CD14-positive monocyte (primary cell): ENCODE data around the gene ZNF831. TPM values are rescaled to one million over a fixed set of nuclear protein-coding genes. Genes with fewer than 3 reads are reported as not detected.

Experiments
- DNase-seq, 3 donors: peaks; one replicate each; pipeline ENCODE4 v3.0.0-alpha.2; 2011 to 2022
- H2AFZ ChIP-seq: 2 replicates; pipeline ENCODE4 v1.6.0; 2012; ENCODE audit warnings: mild to moderate bottlenecking, low read depth, low read length, inconsistent platforms; ENCODE audit not compliant: insufficient read depth, poor library complexity, severe bottlenecking
- H3K27ac ChIP-seq, 2 donors: 1 replicate in 1 of 2; 2 replicates in 1 of 2; pipeline ENCODE4 v1.5.1; 2012 to 2013; ENCODE audit warnings: low read length in 2 of 2, control low read depth in 1 of 2, inconsistent platforms in 1 of 2, low read depth in 1 of 2, mild to moderate bottlenecking in 1 of 2
- H3K27me3 ChIP-seq, 2 donors: one replicate each; pipeline versions ENCODE4 v1.6.0 to v1.6.1; 2011 to 2013; ENCODE audit warnings: low read length in 2 of 2; ENCODE audit not compliant: control insufficient read depth in 2 of 2, insufficient read depth in 2 of 2
- H3K36me3 ChIP-seq, 2 donors: replicated peaks in 1 of 2; 1 replicate in 1 of 2; 2 replicates in 1 of 2; pipeline versions ENCODE4 v1.5.1 to v1.6.1; 2012 to 2013; ENCODE audit warnings: low read length in 2 of 2, control low read depth in 1 of 2, inconsistent platforms in 1 of 2, mild to moderate bottlenecking in 1 of 2; ENCODE audit not compliant: insufficient read depth in 2 of 2, control insufficient read depth in 1 of 2
- H3K4me1 ChIP-seq, 2 donors: 1 replicate in 1 of 2; 2 replicates in 1 of 2; pipeline versions ENCODE4 v1.5.1 to v1.6.1; 2012 to 2013; ENCODE audit warnings: low read length in 2 of 2, control low read depth in 1 of 2, inconsistent platforms in 1 of 2, mild to moderate bottlenecking in 1 of 2, moderate library complexity in 1 of 2; ENCODE audit not compliant: insufficient read depth in 2 of 2, control insufficient read depth in 1 of 2
- H3K4me2 ChIP-seq: replicated peaks from 2 replicates; pipeline ENCODE3; 2012; ENCODE audit warnings: low read length, moderate library complexity, mild to moderate bottlenecking; ENCODE audit not compliant: poor library complexity, severe bottlenecking; ENCODE audit errors: extremely low read depth
- H3K4me3 ChIP-seq, 3 experiments: fragments of 200-600 bp in 1 of 3; sonication (generic) in 1 of 3; replicated peaks in 1 of 3; 1 replicate in 2 of 3; 2 replicates in 1 of 3; pipeline ENCODE4 v1.5.1; 2011 to 2013; ENCODE audit warnings: low read length in 3 of 3, mild to moderate bottlenecking in 3 of 3, control low read depth in 2 of 3, low read depth in 2 of 3, inconsistent platforms in 1 of 3, moderate library complexity in 1 of 3
- H3K79me2 ChIP-seq: 2 replicates; pipeline ENCODE4 v1.6.0; 2012; ENCODE audit warnings: mild to moderate bottlenecking, control low read depth, inconsistent platforms, low read length, moderate library complexity; ENCODE audit not compliant: insufficient read depth
- H3K9ac ChIP-seq: 2 replicates; pipeline ENCODE4 v1.6.0; 2017; ENCODE audit warnings: low read length, mild to moderate bottlenecking; ENCODE audit not compliant: insufficient read depth, poor library complexity, severe bottlenecking
- H3K9me3 ChIP-seq, 2 donors: replicated peaks in 1 of 2; 1 replicate in 1 of 2; 2 replicates in 1 of 2; pipeline versions ENCODE4 v1.5.1 to v1.6.1; 2012 to 2013; ENCODE audit warnings: low read length in 2 of 2, control low read depth in 1 of 2; ENCODE audit not compliant: control insufficient read depth in 1 of 2, insufficient read depth in 1 of 2
- H4K20me1 ChIP-seq: 2 replicates; pipeline ENCODE4 v1.6.0; 2012; ENCODE audit warnings: mild to moderate bottlenecking, low read length, control low read depth, moderate library complexity; ENCODE audit not compliant: insufficient read depth
- H3K27ac Mint-ChIP-seq, 7 donors: one replicate each; pipeline ENCODE4 v1.8.0; 2020; ENCODE audit warnings: mild to moderate bottlenecking in 7 of 7, mixed read lengths in 7 of 7, moderate library complexity in 6 of 7, inconsistent platforms in 2 of 7
- H3K27me3 Mint-ChIP-seq, 3 donors: one replicate each; pipeline ENCODE4 v1.8.0; 2021 to 2022; ENCODE audit warnings: low read depth in 3 of 3, mild to moderate bottlenecking in 3 of 3, mixed read lengths in 3 of 3, moderate library complexity in 3 of 3, inconsistent platforms in 1 of 3
- H3K36me3 Mint-ChIP-seq, 2 donors: one replicate each; pipeline ENCODE4 v1.8.0; 2020; ENCODE audit warnings: mixed read lengths in 2 of 2, inconsistent platforms in 1 of 2, mild to moderate bottlenecking in 1 of 2
- H3K4me1 Mint-ChIP-seq: one replicate; pipeline ENCODE4 v1.8.0; 2020; ENCODE audit warnings: mild to moderate bottlenecking, mixed read lengths
- H3K4me3 Mint-ChIP-seq, 2 donors: one replicate each; pipeline ENCODE4 v1.8.0; 2020; ENCODE audit warnings: mild to moderate bottlenecking in 2 of 2, mixed read lengths in 2 of 2, moderate library complexity in 1 of 2
- H3K9me3 Mint-ChIP-seq, 7 donors: one replicate each; pipeline ENCODE4 v1.8.0; 2020 to 2022; ENCODE audit warnings: mixed read lengths in 7 of 7, mild to moderate bottlenecking in 6 of 7, moderate library complexity in 6 of 7, inconsistent platforms in 2 of 7
- CTCF ChIP-seq: fragments of 200-600 bp; IDR thresholded peaks from one replicate; pipeline ENCODE4 v1.8.0; 2022; ENCODE audit warnings: antibody characterized with exemption, mild to moderate bottlenecking
- WGBS: methylation state at CpG from one replicate; pipeline ENCODE4 v1.1.5; 2013; ENCODE audit warnings: missing lambda C conversion rate; ENCODE audit not compliant: insufficient coverage; 5-methylcytosine and 5-hydroxymethylcytosine counted together
- intact Hi-C, 2 donors: fragments of 100-400 bp; cut with micrococcal nuclease; formaldehyde crosslinking; loops; one replicate each; pipeline versions ENCODE4 v1.15.0 to v1.15.1; 2023
- polyA plus RNA-seq, 3 donors: library from polyadenylated mRNA; depleted of rRNA in 1 of 3; unstranded in 2 of 3; stranded (reverse) in 1 of 3; fragments of 300-500 nt in 2 of 3; fragments of >200 nt in 1 of 3; fragmentation: Illumina TruSeq in 2 of 3; gene quantifications; 1 replicate in 2 of 3; 2 replicates in 1 of 3; pipeline ENCODE4 v1.2.3, GENCODE V29; 2012 to 2021

The ZNF831 gene
- polyA plus RNA-seq, 3 donors = 0.03 to 0.09 TPM; not detected in 1

- no peak overlapping the region for H3K27ac Mint-ChIP-seq
- 57% methylated on average over 1 of the region's 6 CpGs for WGBS
- no peak overlapping the region for H3K27ac ChIP-seq
- no peak overlapping the region for H3K4me2 ChIP-seq
- no peak for TF ChIP-seq CTCF
- peaks cover 0 to 4% of the 10 kb centered on the region in 2 donors for H3K27me3 ChIP-seq
- H3K4me3 ChIP-seq = no peak overlapping the region
- H3K4me3 Mint-ChIP-seq = no peak overlapping the region
- H3K9me3 ChIP-seq = no peaks in the 10 kb centered on the region
- H3K79me2 ChIP-seq = no peaks in the 10 kb centered on the region
- H3K36me3 ChIP-seq = no peaks in the 10 kb centered on the region
- peaks cover 5 to 7% (median 7%) of the 10 kb centered on the region in 3 donors for H3K27me3 Mint-ChIP-seq
- H4K20me1 ChIP-seq = no peaks in the 10 kb centered on the region
- no peaks in the 10 kb centered on the region for H3K4me1 Mint-ChIP-seq
- no peaks in the 10 kb centered on the region for H3K36me3 Mint-ChIP-seq
- intact Hi-C loops = no loop called here
- H3K9ac ChIP-seq = no peak overlapping the region
- no peaks in the 10 kb centered on the region for H3K4me1 ChIP-seq
- no peak overlapping the region for H2AFZ ChIP-seq
- DNase-seq = no peak
- H3K9me3 Mint-ChIP-seq = peaks cover 0 to 3% (median 0%) of the 10 kb centered on the region in 7 donors
Observed at GRCh38 chr20:59170406-59171349, 7.1 kb downstream of the ZNF831 start.

DNA sequence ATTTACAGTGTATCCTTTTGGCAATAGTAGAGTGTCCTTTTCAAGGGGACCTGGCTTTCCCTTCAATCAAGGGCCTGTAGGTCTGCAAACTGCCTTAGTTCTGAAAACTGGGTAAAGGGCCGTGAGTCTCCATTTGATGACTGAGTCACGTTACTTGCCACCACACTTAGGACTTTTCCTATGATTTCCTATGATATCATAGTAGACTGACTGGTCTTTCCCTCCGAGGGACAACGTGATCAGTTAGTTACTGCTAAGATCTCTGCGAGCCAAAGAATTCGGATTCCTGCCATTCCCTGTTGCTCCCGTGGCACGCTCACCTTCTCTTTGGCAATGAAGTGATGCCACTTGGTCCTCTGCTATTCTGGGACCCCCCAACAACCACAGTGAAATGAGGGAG is 8.4 kb downstream of the ZNF831 start:
- H3K9ac ChIP-seq = no peak overlapping the region
- no peak overlapping the region for H3K4me3 Mint-ChIP-seq
- intact Hi-C loops = no loop called here
- no peak for DNase-seq
- no peaks in the 10 kb centered on the region for H3K4me1 ChIP-seq
- H3K4me2 ChIP-seq = no peak overlapping the region
- H3K4me3 ChIP-seq = no peak overlapping the region
- H3K79me2 ChIP-seq = no peaks in the 10 kb centered on the region
- H3K9me3 Mint-ChIP-seq = peaks cover 0 to 3% (median 0%) of the 10 kb centered on the region in 7 donors
- WGBS = 98% methylated on average over 8 of the region's 8 CpGs
- no peak for TF ChIP-seq CTCF
- H3K36me3 ChIP-seq = no peaks in the 10 kb centered on the region
- H2AFZ ChIP-seq = no peak overlapping the region
- no peaks in the 10 kb centered on the region for H4K20me1 ChIP-seq
- no peak overlapping the region for H3K27ac Mint-ChIP-seq
- no peaks in the 10 kb centered on the region for H3K9me3 ChIP-seq
- H3K27me3 Mint-ChIP-seq = peaks cover 5 to 8% (median 7%) of the 10 kb centered on the region in 3 donors
- peaks cover 0 to 3% of the 10 kb centered on the region in 2 donors for H3K27me3 ChIP-seq
- H3K27ac ChIP-seq = no peak overlapping the region
- no peaks in the 10 kb centered on the region for H3K36me3 Mint-ChIP-seq
- no peaks in the 10 kb centered on the region for H3K4me1 Mint-ChIP-seq
